K562 (cell line): ENCODE data around the gene LRRC71. TPM values are rescaled to one million over a fixed set of nuclear protein-coding genes. Genes with fewer than 3 reads are reported as not detected.

Experiments used
- ARID2 ChIP-seq: fragments of 450-650 bp; IDR thresholded peaks from 2 replicates; pipeline ENCODE4 v1.6.1; 2017; ENCODE audit warnings: antibody characterized with exemption, mild to moderate bottlenecking
- ASH1L ChIP-seq: fragments of 450-650 bp; IDR thresholded peaks from 2 replicates; pipeline ENCODE4 v1.6.1; 2018; ENCODE audit warnings: borderline replicate concordance, mild to moderate bottlenecking, low read depth; ENCODE audit not compliant: partially characterized antibody
- CHCHD3 ChIP-seq: fragments of 250-450 bp; sonication (Bioruptor Pico); IDR thresholded peaks from 2 replicates; pipeline ENCODE4 v2.1.2; 2022; ENCODE audit warnings: mild to moderate bottlenecking
- EGR1 ChIP-seq: fragments of 450-650 bp; conservative IDR thresholded peaks from 2 replicates; pipeline ENCODE4 v1.6.1; 2017; ENCODE audit warnings: mild to moderate bottlenecking
- ELF2 ChIP-seq: fragments of 250-450 bp; sonication (Bioruptor Pico); IDR thresholded peaks from 2 replicates; pipeline ENCODE4 v1.5.0; 2021; ENCODE audit warnings: mild to moderate bottlenecking
- EWSR1 ChIP-seq: fragments of 450-650 bp; IDR thresholded peaks from 2 replicates; pipeline ENCODE4 v1.6.1; 2018; ENCODE audit warnings: borderline replicate concordance, mild to moderate bottlenecking, low read depth, moderate library complexity; ENCODE audit not compliant: partially characterized antibody
- JUNB ChIP-seq: fragments of 450-650 bp; formaldehyde crosslinking; conservative IDR thresholded peaks from 2 replicates; pipeline ENCODE4 v1.4.0; 2020; ENCODE audit warnings: mild to moderate bottlenecking
- KDM1A ChIP-seq, 2 experiments: fragments of 450-650 bp; IDR thresholded peaks; 2 replicates each; pipeline ENCODE4 v1.6.1; 2016; ENCODE audit warnings: mild to moderate bottlenecking in 2 of 2
- KLF10 ChIP-seq: fragments of 250-450 bp; sonication (Bioruptor Pico); IDR thresholded peaks from 2 replicates; pipeline ENCODE4 v1.6.1; 2021; ENCODE audit warnings: matching md5 sums
- L3MBTL2 ChIP-seq: fragments of 450-650 bp; IDR thresholded peaks from 2 replicates; pipeline ENCODE4 v1.6.1; 2016; ENCODE audit warnings: mild to moderate bottlenecking, moderate library complexity
- MTA3 ChIP-seq: fragments of 450-650 bp; formaldehyde crosslinking; IDR thresholded peaks from 2 replicates; pipeline ENCODE4 v1.6.1; 2017; ENCODE audit warnings: mild to moderate bottlenecking, borderline replicate concordance
- NR1H2 ChIP-seq: sonication (generic); formaldehyde crosslinking; IDR thresholded peaks from 2 replicates; pipeline ENCODE4 v1.4.0; 2020; ENCODE audit warnings: mild to moderate bottlenecking, missing genetic modification reagents
- SAFB2 ChIP-seq: fragments of 200-400 bp; formaldehyde crosslinking; IDR thresholded peaks from 2 replicates; pipeline ENCODE4 v1.6.1; 2018; ENCODE audit warnings: borderline replicate concordance, low read length, low read depth, moderate library complexity; ENCODE audit not compliant: severe bottlenecking
- SAP30 ChIP-seq: fragments of 200-600 bp; sonication (generic); IDR thresholded peaks from 2 replicates; pipeline ENCODE4 v1.6.1; 2012; ENCODE audit warnings: borderline replicate concordance, low read depth, mild to moderate bottlenecking, moderate library complexity, low read length, control low read depth, inconsistent platforms; ENCODE audit not compliant: insufficient read depth, poor library complexity, severe bottlenecking
- SOX6 ChIP-seq: fragments of 450-650 bp; IDR thresholded peaks from 2 replicates; pipeline ENCODE4 v1.6.1; 2014; ENCODE audit warnings: mild to moderate bottlenecking
- SP1 ChIP-seq: sonication (generic); formaldehyde crosslinking; IDR thresholded peaks from 2 replicates; pipeline ENCODE4 v1.8.1; 2022; ENCODE audit warnings: mild to moderate bottlenecking, missing genetic modification reagents
- TAF9B ChIP-seq: fragments of 450-650 bp; IDR thresholded peaks from 2 replicates; pipeline ENCODE4 v1.6.1; 2018; ENCODE audit warnings: mild to moderate bottlenecking; ENCODE audit not compliant: partially characterized antibody
- ZNF431 ChIP-seq: sonication (generic); formaldehyde crosslinking; IDR thresholded peaks from 2 replicates; pipeline ENCODE4 v1.8.0; 2022; ENCODE audit warnings: mild to moderate bottlenecking, missing genetic modification reagents
- ZNF764 ChIP-seq: fragments of 250-450 bp; sonication (Bioruptor Pico); IDR thresholded peaks from 2 replicates; pipeline ENCODE4 v1.4.0; 2020; ENCODE audit warnings: low read depth, mild to moderate bottlenecking, moderate library complexity
- polyA plus RNA-seq, 8 experiments: library from polyadenylated mRNA; depleted of rRNA in 4 of 8; stranded (reverse) in 5 of 8; unstranded in 3 of 8; fragments of >200 nt; fragmentation: Nextera tagmentation in 2 of 8; fragmentation: Illumina TruSeq in 1 of 8; extraction: Ambion mirVana in 2 of 8; extraction: Trizol in 1 of 8; gene quantifications; 2 replicates each; pipeline versions ENCODE4 v1.2.1 to v1.2.3, GENCODE V29; 2011 to 2014; ENCODE audit warnings: inconsistent platforms in 1 of 8, missing spikeins in 1 of 8
- total RNA-seq, 7 experiments: library from RNA; depleted of rRNA in 6 of 7; stranded (reverse); fragments of >200 nt in 6 of 7; fragmentation: Illumina TruSeq in 2 of 7; extraction: Trizol in 2 of 7; gene quantifications; 2 replicates each; pipeline versions ENCODE4 v1.2.1 to v1.2.3, GENCODE V29; 2011 to 2021; ENCODE audit warnings: low replicate concordance in 1 of 7
- TF ChIP-seq, protein P1 (sequence below), 2 experiments: fragments of 250-450 bp in 1 of 2; fragments of 450-650 bp in 1 of 2; sonication (Bioruptor Pico) in 1 of 2; IDR thresholded peaks; 2 replicates each; pipeline versions ENCODE4 v1.6.1 to v1.8.0; 2016 to 2021; ENCODE audit warnings: mild to moderate bottlenecking in 2 of 2, moderate library complexity in 2 of 2, missing compliant biosample characterization in 1 of 2, missing genetic modification characterization in 1 of 2
- TF ChIP-seq, protein P2 (sequence below): fragments of 250-450 bp; sonication (Bioruptor Pico); IDR thresholded peaks from 2 replicates; pipeline ENCODE4 v1.4.0; 2020; ENCODE audit warnings: borderline replicate concordance
- TF ChIP-seq, protein P3 (sequence below): IDR thresholded peaks from 3 replicates; pipeline ENCODE4 v1.6.1; 2011; ENCODE audit warnings: borderline replicate concordance, mild to moderate bottlenecking; ENCODE audit not compliant: insufficient read length, insufficient read depth
- TF ChIP-seq, protein P4 (sequence below): fragments of 250-450 bp; sonication (Bioruptor Pico); IDR thresholded peaks from 2 replicates; pipeline ENCODE4 v1.4.0; 2020; ENCODE audit warnings: mild to moderate bottlenecking

Gene LRRC71
- total and polyA plus RNA-seq, 9 of the 15 experiments (the other 6 are each of a cell fraction or from before 2014, with no cell fraction given) = 0.06 to 1.2 (median 0.51) TPM; not detected in 1

DNA sequence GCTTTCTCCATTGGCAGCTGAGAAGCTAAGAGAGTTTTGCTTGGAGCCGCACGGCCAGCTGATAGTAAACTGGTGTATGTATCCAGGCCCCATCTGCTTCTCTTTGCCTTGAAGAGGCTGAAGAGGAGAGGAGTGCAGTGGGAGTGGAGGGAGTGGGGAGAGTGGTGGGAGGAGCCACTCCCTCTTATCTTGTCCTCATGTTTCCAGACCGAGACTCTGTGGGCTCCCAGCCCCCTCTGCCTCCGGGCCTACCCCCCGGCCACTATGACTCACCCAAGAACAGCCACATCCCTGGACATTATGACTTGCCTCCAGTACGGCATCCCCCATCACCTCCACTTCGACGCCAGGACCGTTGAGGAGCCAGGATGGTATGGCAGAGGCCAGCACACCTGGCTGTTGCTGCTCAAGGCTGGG, 6.0 kb upstream of the LRRC71 start (continued):
- TF ChIP-seq, protein P1, sequence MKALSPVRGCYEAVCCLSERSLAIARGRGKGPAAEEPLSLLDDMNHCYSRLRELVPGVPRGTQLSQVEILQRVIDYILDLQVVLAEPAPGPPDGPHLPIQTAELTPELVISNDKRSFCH (CRISPR knock-in tag; IDR thresholded peaks at IDR 0.05) = no peak
- TF ChIP-seq, protein P1 (tag; IDR thresholded peaks at IDR 0.05) = peak; percentile 76; the same call in 1 of the 2 replicates
- TF ChIP-seq EWSR1 (no peak), SOX6 (0 out of 2 replicates have a peak, but pooled peaks have one; percentile 69), CHCHD3 (CRISPR knock-in tag) (no peak), ARID2 (no peak), ZNF764 (CRISPR knock-in tag) (no peak), SAFB2 (no peak), ASH1L (no peak), ZNF431 (CRISPR knock-in tag) (no peak), JUNB (CRISPR knock-in tag) (peak; percentile 64; the same call in 1 of the 2 replicates), NR1H2 (CRISPR knock-in tag) (0 out of 2 replicates have a peak, but pooled peaks have one; percentile 73), EGR1 (peak; percentile 76), SP1 (no peak), KLF10 (no peak), TAF9B (no peak), L3MBTL2 (peak; percentile 94), ELF2 (CRISPR knock-in tag) (no peak), SAP30 (no peak), KDM1A (IDR thresholded peaks at IDR 0.05) (peak; percentile 79 to 90), MTA3 (peak; percentile 90)
- TF ChIP-seq, protein P2, sequence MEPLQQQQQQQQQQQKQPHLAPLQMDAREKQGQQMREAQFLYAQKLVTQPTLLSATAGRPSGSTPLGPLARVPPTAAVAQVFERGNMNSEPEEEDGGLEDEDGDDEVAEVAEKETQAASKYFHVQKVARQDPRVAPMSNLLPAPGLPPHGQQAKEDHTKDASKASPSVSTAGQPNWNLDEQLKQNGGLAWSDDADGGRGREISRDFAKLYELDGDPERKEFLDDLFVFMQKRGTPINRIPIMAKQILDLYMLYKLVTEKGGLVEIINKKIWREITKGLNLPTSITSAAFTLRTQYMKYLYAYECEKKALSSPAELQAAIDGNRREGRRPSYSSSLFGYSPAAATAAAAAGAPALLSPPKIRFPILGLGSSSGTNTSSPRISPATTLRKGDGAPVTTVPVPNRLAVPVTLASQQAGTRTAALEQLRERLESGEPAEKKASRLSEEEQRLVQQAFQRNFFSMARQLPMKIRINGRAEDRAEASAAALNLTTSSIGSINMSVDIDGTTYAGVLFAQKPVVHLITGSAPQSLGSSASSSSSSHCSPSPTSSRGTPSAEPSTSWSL (CRISPR knock-in tag) = no peak
- TF ChIP-seq, protein P3, sequence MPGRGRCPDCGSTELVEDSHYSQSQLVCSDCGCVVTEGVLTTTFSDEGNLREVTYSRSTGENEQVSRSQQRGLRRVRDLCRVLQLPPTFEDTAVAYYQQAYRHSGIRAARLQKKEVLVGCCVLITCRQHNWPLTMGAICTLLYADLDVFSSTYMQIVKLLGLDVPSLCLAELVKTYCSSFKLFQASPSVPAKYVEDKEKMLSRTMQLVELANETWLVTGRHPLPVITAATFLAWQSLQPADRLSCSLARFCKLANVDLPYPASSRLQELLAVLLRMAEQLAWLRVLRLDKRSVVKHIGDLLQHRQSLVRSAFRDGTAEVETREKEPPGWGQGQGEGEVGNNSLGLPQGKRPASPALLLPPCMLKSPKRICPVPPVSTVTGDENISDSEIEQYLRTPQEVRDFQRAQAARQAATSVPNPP = no peak
- TF ChIP-seq, protein P4, sequence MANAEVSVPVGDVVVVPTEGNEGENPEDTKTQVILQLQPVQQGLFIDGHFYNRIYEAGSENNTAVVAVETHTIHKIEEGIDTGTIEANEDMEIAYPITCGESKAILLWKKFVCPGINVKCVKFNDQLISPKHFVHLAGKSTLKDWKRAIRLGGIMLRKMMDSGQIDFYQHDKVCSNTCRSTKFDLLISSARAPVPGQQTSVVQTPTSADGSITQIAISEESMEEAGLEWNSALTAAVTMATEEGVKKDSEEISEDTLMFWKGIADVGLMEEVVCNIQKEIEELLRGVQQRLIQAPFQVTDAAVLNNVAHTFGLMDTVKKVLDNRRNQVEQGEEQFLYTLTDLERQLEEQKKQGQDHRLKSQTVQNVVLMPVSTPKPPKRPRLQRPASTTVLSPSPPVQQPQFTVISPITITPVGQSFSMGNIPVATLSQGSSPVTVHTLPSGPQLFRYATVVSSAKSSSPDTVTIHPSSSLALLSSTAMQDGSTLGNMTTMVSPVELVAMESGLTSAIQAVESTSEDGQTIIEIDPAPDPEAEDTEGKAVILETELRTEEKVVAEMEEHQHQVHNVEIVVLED (CRISPR knock-in tag) = no peak
